ENCODE measurements around the gene WFDC12. TPM values are rescaled to one million over a fixed set of nuclear protein-coding genes. Genes with fewer than 3 reads are reported as not detected.

WFDC12 gene
- total and polyA plus RNA-seq, 2 donors (not counting 1 experiment from before 2014, with no cell fraction given): not detected

- peaks cover 41% of the 10 kb centered on the region for H3K27me3 Mint-ChIP-seq
These were observed 26.7 kb downstream of the WFDC12 start for GRCh38 chr20:45097485-45098102.

More at GRCh38 chr20:45097485-45098102, 26.7 kb downstream of the WFDC12 start:
- peak overlapping the region; percentile 20 for H3K27ac Mint-ChIP-seq
- H3K27me3 ChIP-seq (replicated peaks in 1 of 4; ENCODE audit: control extremely low read depth in 1 of 4, control insufficient read depth in 3 of 4, insufficient read depth in 4 of 4, low read length in 3 of 4): peaks cover 0 to 50% (median 31%) of the 10 kb centered on the region in 4 experiments
- H3K36me3 ChIP-seq (replicated peaks in 1 of 2; ENCODE audit: control extremely low read depth in 1 of 2, control insufficient read depth in 1 of 2, extremely low read depth in 1 of 2, insufficient read depth in 2 of 2, low read length in 1 of 2): no peaks in the 10 kb centered on the region
- H3K4me2 ChIP-seq (replicated peaks; ENCODE audit: low read depth, low read length, poor library complexity, severe bottlenecking): peak overlapping the region; percentile 78
- CTCF ChIA-PET: interaction anchor here (1.0 to 7.5 kb wide), 17 partner anchors 8 to 673 kb away, joined by 3 to 134 read pairs (median 6); no protein-coding TSS in a partner anchor
- POLR2A ChIA-PET: no interaction called here
- peak overlapping the region; percentile 44 for H3K9ac ChIP-seq (ENCODE audit: low read length)
- H4K20me1 ChIP-seq (ENCODE audit: control insufficient read depth, insufficient read depth, low read length, poor library complexity, severe bottlenecking): no peaks in the 10 kb centered on the region
- TF ChIP-seq CTCF (IDR thresholded peaks at IDR 0.05) (peak; percentile 63), EZH2 (IDR thresholded peaks at IDR 0.05; ENCODE audit: borderline replicate concordance, insufficient read depth, low read depth, low read length, poor library complexity, severe bottlenecking) (no peak)
- H3K9me3 ChIP-seq (ENCODE audit: control extremely low read depth in 1 of 3, control insufficient read depth in 2 of 3, insufficient read depth in 1 of 3, low read length in 2 of 3): peaks cover 0 to 8% (median 0%) of the 10 kb centered on the region in 3 donors
- intact Hi-C loops (cut with micrococcal nuclease): loop anchor here (1.0 to 5.0 kb wide), 3 partner anchors 187 to 674 kb away; partner anchors contain the start of genes KCNK15 and PABPC1L
- H3K4me3 ChIP-seq (ENCODE audit: control extremely low read depth in 1 of 5, extremely low read depth in 1 of 5, insufficient read depth in 1 of 5, low read depth in 2 of 5, low read length in 4 of 5): peak overlapping the region in 3 of 5 experiments; percentile 33 to 41 (median 40)
- peaks cover 22 to 23% of the 10 kb centered on the region in 2 donors for H3K4me1 ChIP-seq (ENCODE audit: control insufficient read depth in 2 of 2, insufficient read depth in 2 of 2, low read length in 2 of 2)
- H2AFZ ChIP-seq (ENCODE audit: insufficient read depth, low read depth, low read length, poor library complexity, severe bottlenecking): peak overlapping the region; percentile 5
- H3K9me3 Mint-ChIP-seq (ENCODE audit: insufficient read depth): no peaks in the 10 kb centered on the region
- peaks cover 18% of the 10 kb centered on the region for H3K4me1 Mint-ChIP-seq
- H3K27ac ChIP-seq (ENCODE audit: low read length in 2 of 2): no peak overlapping the region
- 28% methylated on average over 56 of the region's 56 CpGs for WGBS (ENCODE audit: insufficient coverage)
- DNase-seq (peak; percentile 75), ATAC-seq (ENCODE audit: low read depth) (peak; percentile 68)
- peak overlapping the region; percentile 83 for H3K4me3 Mint-ChIP-seq
- no peaks in the 10 kb centered on the region for H3K79me2 ChIP-seq (ENCODE audit: control insufficient read depth, insufficient read depth, low read length)

All from B cell (primary cell).